ENCODE results near the gene POU6F1.
"Not testable (repeated sequence)": the region's sequence is repeated elsewhere in the genome, so short reads cannot be mapped to it uniquely, and the experiment has no call there.

Gene POU6F1, protein sequence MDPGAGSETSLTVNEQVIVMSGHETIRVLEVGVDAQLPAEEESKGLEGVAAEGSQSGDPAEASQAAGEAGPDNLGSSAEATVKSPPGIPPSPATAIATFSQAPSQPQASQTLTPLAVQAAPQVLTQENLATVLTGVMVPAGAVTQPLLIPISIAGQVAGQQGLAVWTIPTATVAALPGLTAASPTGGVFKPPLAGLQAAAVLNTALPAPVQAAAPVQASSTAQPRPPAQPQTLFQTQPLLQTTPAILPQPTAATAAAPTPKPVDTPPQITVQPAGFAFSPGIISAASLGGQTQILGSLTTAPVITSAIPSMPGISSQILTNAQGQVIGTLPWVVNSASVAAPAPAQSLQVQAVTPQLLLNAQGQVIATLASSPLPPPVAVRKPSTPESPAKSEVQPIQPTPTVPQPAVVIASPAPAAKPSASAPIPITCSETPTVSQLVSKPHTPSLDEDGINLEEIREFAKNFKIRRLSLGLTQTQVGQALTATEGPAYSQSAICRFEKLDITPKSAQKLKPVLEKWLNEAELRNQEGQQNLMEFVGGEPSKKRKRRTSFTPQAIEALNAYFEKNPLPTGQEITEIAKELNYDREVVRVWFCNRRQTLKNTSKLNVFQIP

DNA sequence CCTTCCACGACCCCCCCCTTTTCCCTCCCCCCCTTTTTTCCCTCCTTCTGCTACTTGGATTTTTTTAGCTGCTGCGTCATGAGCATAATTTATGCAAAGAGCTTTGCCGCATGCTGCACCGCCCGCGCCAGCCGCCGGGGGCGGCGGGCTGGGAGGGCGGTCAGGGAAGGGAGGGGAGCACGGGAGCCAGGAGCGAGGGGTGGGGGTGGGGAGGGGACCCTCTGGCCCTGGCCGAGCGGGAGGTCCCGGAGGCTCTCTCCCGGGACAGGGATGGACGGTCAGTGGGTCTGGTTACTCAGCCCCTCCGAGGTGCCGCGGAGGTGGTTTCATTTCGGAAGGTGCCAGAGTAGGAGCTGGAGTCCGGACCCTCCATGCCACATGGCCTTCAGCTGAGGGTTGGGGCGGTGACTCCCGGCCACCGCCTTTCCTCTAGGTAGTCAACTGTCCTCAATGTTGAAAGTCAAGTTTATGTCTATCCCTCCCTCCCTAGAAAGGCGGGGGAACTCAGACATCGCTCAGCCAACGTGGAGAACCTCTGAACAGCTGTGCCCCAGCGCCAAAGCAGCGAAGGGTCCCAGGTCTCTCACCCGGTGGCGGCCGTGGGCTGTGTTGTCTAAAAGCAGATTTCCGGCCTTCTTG lies at the start of gene POU6F1:
Gene POU6F1 (minus strand): TSS at position 95 of the 639 bp plus-strand sequence. CDS start 11,226 bp downstream, outside the sequence.
- DNase-seq: peak; percentile 46

DNA sequence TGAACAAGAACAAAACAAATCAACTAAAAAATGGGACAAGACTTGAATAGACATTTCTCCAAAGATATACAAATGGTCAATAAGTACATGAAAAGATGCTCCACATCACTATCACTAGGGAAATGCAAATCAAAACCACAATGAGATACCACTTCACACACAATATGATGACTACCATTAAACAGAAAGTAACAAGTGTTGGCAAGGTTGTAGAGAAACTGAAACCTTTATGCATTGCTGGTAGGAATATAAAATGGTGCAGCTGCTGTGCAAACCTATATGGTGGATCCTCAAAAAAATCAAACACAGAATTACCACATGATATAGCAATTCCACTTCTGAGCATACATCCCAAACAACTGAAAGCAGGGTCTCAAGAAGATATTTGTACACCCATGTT lies 47.2 kb upstream of the POU6F1 start:
- no peak for DNase-seq

DNA sequence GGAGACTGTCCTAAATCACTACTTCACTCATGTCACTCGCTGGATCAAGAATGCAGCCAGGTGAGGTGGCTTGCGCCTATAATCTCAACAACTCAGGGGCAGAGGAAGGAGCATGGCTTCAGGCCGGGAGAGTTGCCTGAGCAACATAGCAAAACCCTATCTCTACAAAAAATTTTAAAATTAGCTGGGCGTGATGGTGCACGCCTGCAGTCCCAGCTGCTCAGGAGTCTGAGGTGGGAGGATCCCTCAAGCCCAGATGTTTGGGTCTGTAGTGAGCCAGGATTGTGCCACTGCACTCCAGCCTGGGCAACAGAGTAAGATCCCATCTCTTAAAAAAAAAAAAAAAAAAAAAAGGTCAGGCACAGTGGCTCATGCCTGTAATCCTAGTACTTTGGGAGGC lies 46.4 kb upstream of the POU6F1 start:
- DNase-seq: no peak

DNA sequence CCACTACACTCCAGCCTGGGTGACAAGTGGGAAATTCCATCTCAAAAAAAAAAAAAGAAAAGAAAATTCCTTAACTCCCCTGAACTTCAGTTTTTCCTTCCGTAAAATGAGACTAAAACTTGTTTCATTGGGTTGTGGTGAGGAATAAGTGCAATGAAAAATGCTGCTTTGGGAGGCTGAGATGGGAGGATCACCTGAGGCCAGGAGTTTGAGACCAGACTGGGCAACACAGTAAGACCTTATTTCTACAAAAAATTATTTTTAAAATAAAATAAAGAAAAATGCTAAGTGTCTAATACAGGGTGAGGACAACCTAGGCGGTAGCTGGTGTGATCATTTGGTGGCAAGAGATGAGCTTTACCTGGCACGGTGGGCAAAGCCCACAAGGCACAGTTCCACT lies 45.5 kb upstream of the POU6F1 start:
- no peak for DNase-seq

DNA sequence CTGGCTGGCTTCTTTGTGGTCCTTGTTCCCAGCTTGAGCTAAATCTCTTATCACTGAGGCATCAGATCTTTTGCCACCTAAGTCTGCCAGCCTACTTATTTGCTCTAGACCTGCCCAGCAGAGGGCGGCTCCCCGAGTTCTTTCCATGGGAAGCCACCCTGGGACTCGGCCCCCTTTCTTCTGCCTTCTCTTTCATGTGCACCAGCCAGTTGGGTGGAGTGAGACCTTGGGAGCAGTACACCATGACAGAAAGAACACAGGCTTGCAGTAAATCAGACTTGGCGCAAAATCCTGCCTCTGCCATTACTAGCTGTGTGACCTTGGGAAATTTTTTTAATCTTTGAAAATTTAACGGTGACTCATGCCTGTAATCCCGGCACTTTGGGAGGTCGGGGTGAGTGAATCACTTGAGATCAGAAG lies 44.9 kb upstream of the POU6F1 start:
- no peak for DNase-seq

DNA sequence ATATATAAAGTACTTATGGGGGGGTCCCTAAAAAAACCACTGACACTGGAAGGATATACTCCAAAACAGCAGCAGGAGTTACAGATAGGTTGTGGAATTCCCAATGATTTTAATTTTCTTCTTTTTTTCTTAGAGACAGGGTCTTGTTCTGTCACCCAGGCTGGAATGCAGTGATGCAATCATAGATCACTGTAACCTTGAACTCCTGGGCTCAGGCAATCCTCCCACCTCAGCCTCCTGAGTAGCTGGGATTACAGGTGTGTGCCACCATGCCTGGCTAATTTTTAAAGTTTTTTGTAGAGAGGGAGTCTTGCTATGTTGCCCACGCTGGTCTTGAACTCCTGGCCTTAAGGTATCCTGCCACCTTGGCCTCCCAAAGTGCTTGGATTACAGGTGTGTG lies 41.7 kb upstream of the POU6F1 start:
- DNase-seq: not testable (repeated sequence)

DNA sequence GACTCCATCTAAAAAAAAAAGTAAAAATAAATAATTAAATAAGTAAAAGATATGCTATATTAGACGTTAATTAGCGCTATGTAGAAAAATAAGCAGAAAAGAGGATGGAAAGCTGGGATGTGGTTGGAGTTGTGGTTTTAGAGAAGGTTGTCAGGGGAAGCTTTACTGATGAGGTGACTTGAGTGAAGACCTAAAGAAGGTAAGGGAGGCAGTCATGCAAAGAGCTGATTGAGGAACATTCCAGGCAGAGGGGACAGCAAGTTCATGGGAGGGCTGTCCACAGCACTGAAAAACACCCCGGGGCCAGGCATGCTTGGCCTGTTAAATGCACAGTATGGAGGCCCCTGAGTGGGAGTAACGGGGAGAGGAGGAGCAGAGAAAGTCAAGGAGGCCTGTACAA lies 36.7 kb upstream of the POU6F1 start:
- no peak for DNase-seq

DNA sequence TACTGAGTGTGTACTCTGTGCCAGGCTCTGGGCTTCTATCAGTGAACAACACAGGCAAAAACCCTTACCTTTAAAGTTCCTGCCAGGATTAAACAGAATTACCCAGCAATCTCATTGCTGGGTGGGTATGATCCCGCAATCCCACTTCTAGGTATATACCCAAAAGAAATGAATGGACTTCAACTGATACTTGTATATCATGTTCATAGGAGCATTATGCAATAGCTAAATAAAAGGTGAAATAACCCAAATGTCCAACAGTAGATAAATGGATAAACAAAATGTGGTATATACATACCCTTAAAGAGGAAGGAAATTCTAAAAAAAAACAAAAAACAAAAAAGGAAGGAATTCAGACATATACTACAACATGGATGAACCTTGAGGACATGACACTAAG lies 35.4 kb upstream of the POU6F1 start:
- no peak for DNase-seq

DNA sequence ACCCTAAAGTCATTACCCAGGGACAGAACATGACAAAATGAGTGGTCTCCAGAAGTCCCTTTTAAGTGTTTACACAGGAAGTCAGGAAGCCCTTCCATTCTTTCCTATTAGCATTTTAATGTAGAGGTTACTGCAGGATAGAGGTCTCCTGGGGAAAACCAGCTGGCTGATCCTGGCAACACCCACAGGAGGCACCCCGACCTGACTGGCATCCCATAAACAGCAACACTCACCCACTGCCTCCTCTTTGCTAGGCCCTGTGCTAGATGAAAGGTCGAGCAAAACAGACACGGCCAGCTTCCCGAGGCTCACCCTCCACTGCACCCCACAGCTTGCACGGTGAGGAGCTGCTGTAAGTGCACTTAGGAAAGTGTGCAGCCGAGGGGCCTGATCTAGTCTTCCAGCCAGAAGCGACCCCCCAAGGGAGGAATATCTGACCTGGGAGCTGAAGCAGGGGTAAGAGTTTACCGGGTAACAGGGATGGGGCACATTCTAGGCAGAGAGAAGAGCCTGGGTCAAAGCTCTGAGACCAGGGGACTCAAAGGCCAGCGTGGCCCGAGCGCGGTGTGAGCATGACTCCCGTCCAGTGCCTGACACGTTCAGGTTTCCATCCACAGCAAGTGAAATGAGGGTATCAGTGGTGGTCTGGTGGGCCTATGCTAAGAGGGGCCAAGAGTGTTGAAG lies 29.8 kb upstream of the POU6F1 start:
- DNase-seq: peak; percentile 38

DNA sequence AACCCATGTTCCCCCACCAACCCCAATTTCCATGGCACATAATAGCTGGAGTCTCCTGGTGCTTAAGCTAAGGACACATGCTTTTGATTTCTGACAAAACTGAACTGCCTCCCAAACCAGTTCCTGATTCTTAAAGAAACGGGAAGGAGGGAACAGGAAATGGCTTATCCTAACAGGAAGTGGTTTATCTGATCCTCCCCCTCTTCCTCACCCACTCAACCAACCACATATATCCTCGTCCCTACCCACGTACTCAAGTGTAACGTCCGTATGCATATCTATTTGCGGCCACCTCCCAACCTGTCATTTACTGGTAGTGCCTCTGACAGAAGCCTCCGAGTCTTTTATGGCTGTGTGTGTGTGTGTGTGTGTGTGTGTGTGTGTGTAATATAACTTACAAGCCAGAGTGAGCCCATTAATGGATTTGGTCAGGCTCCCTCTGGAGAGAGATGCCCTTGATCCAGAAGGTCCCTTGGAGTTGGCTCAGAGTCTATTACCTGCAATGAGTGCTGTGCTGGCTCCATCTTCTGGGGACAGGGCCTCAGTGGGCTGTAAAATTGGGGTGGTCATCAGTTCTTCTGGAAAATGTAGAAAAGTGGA lies 28.5 kb upstream of the POU6F1 start:
- no peak for DNase-seq

DNA sequence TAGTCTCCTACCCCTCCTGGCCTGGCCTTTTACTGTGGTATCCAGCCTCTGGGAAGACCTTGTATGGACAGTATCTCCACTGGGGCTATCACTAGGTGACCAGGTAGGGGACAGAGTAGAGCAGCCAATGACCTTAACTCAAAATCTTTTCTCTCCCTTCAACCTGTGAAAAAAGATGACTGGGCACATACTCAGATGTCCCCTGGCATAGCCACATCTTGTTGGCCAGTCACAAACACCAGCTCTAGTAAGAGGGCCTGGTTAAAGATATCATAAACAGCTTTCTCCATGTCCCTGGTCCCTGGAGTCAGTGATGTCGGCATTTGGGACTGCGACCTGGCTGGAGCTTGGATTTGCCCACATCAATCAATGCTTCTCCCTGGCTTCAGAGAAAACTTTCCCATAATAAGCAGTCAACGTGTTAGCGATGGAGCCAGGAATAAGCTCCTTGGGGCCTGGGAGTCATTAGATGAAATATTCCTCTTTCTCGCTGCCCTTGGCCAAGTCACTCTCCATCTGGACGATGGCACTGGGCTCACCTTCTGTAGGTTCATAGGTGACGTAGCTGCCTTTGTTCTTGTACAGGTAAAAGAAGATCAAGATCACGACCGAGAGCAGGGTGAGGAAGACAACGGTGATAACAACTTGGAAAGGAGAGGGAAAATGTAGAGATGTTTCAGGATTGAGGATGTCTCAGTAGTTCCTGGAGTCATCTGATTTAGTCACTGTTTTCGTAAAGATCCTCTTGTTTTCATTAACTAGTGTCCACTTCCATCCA lies 27.8 kb upstream of the POU6F1 start:
- no peak for DNase-seq

DNA sequence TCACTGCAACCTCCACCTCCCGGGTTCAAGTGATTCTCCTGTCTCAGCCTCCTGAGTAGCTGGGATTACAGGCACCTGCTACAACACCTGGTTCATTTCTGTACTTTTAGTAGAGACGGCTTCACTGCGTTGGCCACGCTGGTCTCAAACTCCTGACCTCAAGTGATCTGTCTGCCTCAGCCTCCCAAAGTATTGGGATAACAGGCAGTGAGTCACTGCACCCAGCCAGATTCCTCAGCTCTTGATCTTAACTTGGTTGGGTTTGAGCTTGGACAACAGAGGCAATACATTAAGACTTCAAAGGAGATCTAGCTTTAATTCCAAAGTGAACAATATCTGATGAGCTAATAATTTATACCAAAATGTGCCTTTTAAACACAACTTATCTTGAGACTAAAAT lies 26.4 kb upstream of the POU6F1 start:
- DNase-seq: no peak

DNA sequence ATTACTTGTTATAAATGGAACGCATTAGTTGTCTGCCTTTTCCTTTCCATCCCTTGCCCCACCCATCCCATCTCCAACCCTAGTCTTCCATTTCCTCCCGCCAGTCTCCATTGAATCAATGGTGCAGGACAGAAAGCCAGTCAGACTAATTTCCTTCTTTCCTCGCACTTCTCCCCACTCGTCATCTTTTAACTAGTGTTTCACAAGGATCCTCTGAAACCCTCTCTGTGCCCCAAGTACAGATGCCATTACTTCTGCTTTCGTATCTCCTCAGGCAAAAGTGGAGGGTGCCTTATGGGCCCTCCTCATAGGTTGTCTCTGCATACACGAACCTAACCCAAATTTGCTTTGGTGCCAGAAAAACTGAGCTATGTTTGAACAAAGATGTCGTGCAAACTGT lies 25.0 kb upstream of the POU6F1 start:
- DNase-seq: no peak

DNA sequence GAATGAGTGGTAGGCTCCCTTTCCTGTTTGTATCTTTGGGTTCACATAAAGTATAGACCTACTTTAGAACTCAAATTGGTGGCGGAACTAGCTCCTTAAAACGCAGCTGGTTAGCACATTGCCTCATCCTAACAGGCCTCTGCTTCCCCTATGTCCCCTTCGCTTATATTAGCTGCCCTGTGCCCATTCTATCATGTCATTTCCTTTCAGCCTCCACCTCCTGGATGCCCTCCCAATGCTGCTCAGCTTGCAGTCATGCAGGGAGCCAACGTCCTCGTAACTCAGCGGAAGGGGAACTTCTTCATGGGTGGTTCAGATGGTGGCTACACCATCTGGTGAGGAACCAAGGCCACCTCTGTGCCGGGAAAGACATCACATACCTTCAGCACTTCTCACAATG lies 24.3 kb upstream of the POU6F1 start:
- DNase-seq: no peak

DNA sequence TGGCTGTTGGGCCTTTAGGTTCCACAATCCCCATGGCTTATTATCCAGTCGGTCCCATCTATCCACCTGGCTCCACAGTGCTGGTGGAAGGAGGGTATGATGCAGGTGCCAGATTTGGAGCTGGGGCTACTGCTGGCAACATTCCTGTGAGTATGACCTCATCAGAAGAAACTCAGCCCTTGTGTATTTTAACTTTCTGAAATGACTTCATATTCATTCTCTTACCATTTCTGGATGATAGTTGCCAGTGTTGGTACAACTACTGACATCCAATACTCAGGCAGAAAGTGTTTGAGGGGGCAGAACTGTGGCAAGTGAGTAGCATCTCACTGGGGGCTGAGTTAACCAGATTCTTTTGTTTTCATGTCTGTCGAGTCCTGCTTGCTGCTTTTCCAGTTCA lies 23.1 kb upstream of the POU6F1 start:
- DNase-seq: no peak

DNA sequence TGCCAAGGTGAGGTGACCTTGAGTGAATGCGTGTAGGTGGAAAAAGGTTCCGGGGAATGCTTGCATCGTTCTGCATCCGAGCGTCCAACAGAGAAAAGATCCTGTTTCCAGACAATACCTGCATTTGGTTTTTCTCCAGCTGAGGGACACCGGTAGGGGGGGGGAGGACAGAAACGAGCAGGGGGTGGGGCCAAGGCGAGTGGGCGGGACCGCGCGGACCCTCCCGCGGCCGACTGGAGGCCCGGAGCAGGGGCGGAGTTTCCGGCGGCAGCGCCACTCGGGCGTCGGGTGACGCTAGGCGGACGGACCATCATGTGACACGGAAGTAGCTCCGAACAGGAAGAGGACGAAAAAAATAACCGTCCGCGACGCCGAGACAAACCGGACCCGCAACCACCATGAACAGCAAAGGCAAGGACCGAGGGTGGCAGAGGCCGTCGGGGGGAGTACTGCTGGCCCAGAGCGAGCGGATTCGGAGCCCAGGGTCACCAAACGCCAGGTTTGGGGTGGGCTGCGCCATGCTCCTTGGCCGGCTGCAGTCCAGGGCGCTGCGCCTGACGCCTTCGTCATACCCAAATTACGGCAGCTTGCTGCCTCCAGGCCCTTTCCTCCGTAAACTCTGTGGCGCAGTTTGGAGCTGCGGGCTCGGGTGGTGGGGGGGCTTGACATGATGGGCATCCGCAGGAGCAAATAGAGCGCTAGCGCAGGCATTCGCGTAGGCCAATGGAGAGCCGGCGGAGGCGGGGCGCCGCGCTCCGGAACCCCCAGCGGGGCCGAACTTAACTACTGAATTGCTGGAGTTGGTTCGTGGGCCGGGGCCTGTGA lies 20.9 kb upstream of the POU6F1 start, which contains the start of gene DAZAP2:
Gene DAZAP2 (plus strand): TSS at position 317 of the 825 bp plus-strand sequence. CDS start 82 bp downstream, at position 399.
- peak; percentile 86 for DNase-seq

DNA sequence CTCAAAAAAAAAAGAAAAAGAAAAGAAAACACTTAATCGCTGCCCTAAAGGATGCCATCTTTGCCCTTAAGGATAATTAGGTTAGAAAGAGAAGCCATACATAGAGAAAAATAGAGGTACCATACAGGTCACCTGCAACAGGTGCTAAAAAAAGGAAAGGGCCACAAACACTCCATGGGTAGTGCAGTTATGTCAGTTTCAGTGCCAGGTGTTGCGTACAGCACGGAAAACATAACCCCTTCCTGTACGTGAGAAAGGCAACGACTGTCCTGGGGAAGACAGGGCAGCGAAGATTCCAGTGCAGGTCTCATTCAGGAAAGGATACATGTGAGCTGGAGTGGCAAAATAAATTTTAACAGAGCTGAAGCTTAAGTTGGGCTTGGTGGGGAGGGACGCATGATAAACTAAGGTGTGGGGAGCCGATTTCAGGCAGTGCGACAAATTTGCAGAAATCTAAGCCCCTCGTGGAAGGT lies 20.2 kb upstream of the POU6F1 start:
- no peak for DNase-seq

DNA sequence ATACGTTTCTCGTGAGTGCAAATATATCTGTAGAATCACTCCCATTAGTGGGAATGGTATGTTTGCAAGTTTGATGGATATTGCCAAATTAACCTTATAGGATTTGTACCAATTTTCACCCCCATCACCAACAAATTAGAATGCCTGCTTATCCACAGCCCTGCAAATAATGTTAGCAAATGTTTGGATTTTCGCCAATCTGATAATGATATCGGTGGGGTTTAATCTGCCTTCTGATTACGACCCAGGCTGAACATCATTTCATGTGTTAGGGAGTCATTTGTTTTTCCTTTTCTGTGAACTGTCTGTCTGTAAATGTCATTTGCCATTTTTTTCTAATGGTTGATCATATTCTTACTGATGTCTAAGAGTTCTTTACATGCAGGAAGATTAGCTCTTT lies 16.7 kb upstream of the POU6F1 start:
- no peak for DNase-seq

DNA sequence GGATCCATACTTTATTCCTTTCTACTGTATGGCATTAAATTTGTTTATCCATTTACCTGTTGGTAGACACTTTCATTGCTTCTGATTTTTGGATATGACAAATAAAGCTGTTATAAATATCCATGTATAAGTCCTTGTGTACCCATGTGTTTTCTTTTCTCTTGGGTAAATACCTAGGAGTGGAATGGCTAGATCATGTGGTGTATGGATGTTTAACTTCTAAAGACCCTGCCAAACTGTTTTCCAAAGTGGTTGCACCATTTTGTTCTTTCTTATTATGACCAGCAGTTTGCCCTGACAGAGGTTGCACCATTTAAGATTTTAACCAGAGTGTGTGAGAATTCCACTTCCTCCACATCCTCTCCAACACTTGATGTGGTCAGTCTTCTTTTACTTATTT lies 14.8 kb upstream of the POU6F1 start:
- DNase-seq: no peak

DNA sequence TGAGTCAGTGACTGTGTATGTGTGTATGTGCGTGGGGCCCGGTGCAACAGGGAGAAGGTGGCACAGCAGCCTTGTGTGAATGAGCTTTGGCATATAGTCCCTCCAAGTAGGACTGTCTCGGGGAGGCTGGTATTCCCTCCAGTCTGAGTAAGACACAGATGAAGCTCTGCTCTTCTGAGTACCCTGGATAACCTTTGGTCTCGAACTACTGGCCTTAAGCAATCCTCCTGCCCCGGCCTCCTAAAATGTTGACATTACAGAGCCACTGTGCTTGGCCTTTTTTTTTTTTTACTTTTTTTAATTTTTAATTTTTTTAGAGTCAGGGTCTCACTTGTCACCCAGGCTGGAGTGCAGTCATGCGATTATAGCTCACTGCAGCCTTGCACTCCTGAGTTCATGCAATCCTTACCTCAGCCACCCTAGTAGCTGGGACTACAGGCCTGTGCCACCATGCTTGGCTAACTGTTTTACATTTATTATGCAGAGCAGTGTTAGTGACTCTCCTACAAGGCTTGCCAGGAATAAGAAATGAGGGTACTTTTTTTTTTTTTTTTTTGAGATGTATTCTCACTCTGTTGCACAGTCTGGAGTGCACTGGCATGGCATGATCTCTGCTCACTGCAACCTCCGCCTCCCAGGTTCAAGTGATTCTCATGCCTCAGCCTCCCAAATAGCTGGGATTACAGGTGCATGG lies 11.4 kb upstream of the POU6F1 start:
- no peak for DNase-seq

Measured in NCI-H1092 (cell line).